Prostate gland (tissue), 2 donors: Measurements from ENCODE around the gene DLGAP4.

Experiments used
- CTCF ChIP-seq, 4 experiments: fragments of 200-600 bp in 2 of 4; fragments of 450-650 bp in 2 of 4; sonication (generic) in 2 of 4; IDR thresholded peaks; 1 replicate in 3 of 4; 2 replicates in 1 of 4; pipeline ENCODE4 v1.5.1; 2016 to 2019; ENCODE audit warnings: antibody characterized with exemption in 4 of 4, mild to moderate bottlenecking in 2 of 4, moderate library complexity in 2 of 4
- POLR2AphosphoS5 ChIP-seq: sonication (generic); formaldehyde crosslinking; IDR thresholded peaks from one replicate; pipeline ENCODE4 v1.6.1; 2017; ENCODE audit warnings: antibody characterized with exemption

GRCh38 chr20:36344517-36345132 is 38.5 kb downstream of the DLGAP4 start:
- TF ChIP-seq CTCF (IDR thresholded peaks at IDR 0.05) (no peak), POLR2AphosphoS5 (no peak)
